ENCODE results near the gene ANG.
"Not testable (repeated sequence)": the region's sequence is repeated elsewhere in the genome, so short reads cannot be mapped to it uniquely, and the experiment has no call there.

ANG gene

GRCh38 chr14:20711685-20712084, 23.1 kb downstream of the ANG start:
- ChIA-PET POLR2A (no interaction called here), CTCF (no interaction called here)
- TF ChIP-seq ZNF384 (IDR thresholded peaks at IDR 0.05) (no peak), CTBP1 (IDR thresholded peaks at IDR 0.05; ENCODE audit: borderline replicate concordance) (no peak), SP1 (IDR thresholded peaks at IDR 0.05) (no peak), L3MBTL2 (conservative IDR thresholded peaks at IDR 0.05) (no peak), TARDBP (IDR thresholded peaks at IDR 0.05) (no peak), FOXA1 (IDR thresholded peaks at IDR 0.05) (no peak)
- no peak for DNase-seq (ENCODE audit: extremely low spot score)

- no peak for DNase-seq (ENCODE audit: extremely low spot score)
- ChIA-PET CTCF (interaction anchor here (0.5 kb wide), 1 partner anchor 62 kb away, joined by 3 read pairs; no protein-coding TSS in a partner anchor), POLR2A (no interaction called here)
- TF ChIP-seq HDGF (IDR thresholded peaks at IDR 0.05; ENCODE audit: borderline replicate concordance) = no peak
- TF ChIP-seq TARDBP (IDR thresholded peaks at IDR 0.05) = no peak
- TF ChIP-seq LEF1 (IDR thresholded peaks at IDR 0.05; ENCODE audit: borderline replicate concordance) = no peak
- no peak for TF ChIP-seq FOXA1 (IDR thresholded peaks at IDR 0.05)
- no peak for TF ChIP-seq ARNT (IDR thresholded peaks at IDR 0.05)
- TF ChIP-seq FOXK2 (IDR thresholded peaks at IDR 0.05) = no peak
- no peak for TF ChIP-seq BHLHE40 (IDR thresholded peaks at IDR 0.05; ENCODE audit: borderline replicate concordance)
- no peak for TF ChIP-seq PKNOX1 (IDR thresholded peaks at IDR 0.05)
Observed at GRCh38 chr14:20712904-20713303, 24.3 kb downstream of the ANG start.

DNA sequence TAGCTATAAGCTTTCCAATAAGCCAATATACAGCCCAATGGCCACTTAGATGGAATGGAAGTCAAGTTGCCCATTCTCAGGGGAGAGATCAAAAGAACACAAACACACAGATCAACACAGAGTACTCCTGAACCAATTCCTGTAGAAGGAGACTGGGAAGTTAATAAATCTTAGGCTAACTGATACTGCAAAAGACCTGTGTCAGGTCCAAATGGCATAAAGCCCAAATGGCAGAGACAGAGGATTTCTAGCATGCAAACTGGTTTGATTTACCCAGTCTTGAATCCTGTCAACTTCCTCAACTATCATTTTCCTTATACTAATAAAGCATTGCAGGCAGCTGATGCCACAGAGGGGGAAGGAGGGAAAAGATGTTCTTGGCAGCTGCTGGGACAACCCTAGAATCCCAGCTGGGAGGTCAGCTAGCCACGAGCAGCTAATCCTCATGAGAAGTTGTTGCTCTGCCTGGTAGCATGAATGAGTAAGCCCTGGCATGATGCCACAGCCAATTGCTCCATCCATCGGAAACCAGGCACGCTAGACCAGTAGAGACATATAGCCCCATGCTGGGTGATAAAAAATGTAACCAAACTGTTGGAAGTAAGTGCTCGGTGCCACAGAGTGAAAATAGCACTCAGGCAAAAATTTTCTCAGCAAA, 26.2 kb downstream of the ANG start:
- TF ChIP-seq LEF1 (IDR thresholded peaks at IDR 0.05; ENCODE audit: borderline replicate concordance) (no peak), FOXA1 (IDR thresholded peaks at IDR 0.05) (no peak), CTBP1 (IDR thresholded peaks at IDR 0.05; ENCODE audit: borderline replicate concordance) (no peak), FOXM1 (IDR thresholded peaks at IDR 0.05; ENCODE audit: borderline replicate concordance) (no peak), L3MBTL2 (conservative IDR thresholded peaks at IDR 0.05) (no peak)
- ChIA-PET CTCF (interaction anchor here (0.7 kb wide), 1 partner anchor 33 kb away, joined by 6 read pairs; no protein-coding TSS in a partner anchor), POLR2A (interaction anchor here (0.7 kb wide), 1 partner anchor 259 kb away, joined by 3 read pairs; the partner anchor contains the start of gene APEX1)
- no peak for DNase-seq (ENCODE audit: extremely low spot score)

DNA sequence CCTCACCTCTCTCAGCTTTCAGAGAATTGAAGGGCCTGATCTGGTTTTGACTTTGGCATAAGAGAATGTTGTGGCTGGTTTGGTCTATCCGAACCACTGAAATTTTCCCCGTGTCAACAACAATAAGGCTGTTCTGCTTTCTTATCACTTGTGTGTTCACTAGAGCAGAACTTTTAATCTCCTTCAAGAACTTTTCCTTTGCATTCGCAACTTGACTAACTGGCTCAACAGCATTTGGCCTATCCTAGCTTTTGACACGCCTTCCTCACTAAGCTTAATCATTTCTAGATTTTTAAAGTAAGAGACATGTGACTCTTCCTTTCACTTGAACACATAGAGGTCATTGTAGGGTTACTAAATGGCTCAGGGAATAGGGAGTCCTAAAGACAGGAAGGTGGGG, 31.2 kb downstream of the ANG start:
- DNase-seq (ENCODE audit: extremely low spot score) = no peak
- CTCF ChIA-PET = no interaction called here
- TF ChIP-seq CTBP1 (IDR thresholded peaks at IDR 0.05; ENCODE audit: borderline replicate concordance) (no peak), FOXA1 (IDR thresholded peaks at IDR 0.05) (no peak)
- POLR2A ChIA-PET = no interaction called here

DNA sequence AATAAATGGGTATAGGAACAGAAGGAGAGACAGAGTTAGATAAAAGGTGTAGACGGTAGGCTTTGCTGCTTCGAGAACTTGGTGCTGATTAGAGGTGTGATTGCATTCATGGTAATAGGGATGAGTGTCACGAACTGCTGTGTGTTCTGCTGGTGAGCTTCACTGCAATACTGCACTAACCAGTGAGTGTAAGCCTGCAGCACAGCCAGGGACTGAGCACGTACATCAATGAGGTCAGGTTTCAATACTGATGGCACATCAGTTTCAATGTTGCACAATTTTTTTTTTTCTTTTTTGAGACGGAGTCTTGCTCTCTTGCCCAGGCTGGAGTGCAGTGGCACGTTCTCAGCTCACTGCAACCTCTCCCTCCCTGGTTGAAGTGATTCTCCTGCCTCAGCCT, 32.2 kb downstream of the ANG start:
- no peak for DNase-seq (ENCODE audit: extremely low spot score)
- POLR2A ChIA-PET = no interaction called here
- no peak for TF ChIP-seq NFRKB (IDR thresholded peaks at IDR 0.05)
- TF ChIP-seq SP1 (IDR thresholded peaks at IDR 0.05) = no peak
- no peak for TF ChIP-seq L3MBTL2 (conservative IDR thresholded peaks at IDR 0.05)
- TF ChIP-seq FOXA1 (IDR thresholded peaks at IDR 0.05) = no peak
- no peak for TF ChIP-seq BHLHE40 (IDR thresholded peaks at IDR 0.05; ENCODE audit: borderline replicate concordance)
- TF ChIP-seq LEF1 (IDR thresholded peaks at IDR 0.05; ENCODE audit: borderline replicate concordance) = no peak
- no peak for TF ChIP-seq ELF4 (IDR thresholded peaks at IDR 0.05)
- no peak for TF ChIP-seq ZNF384 (IDR thresholded peaks at IDR 0.05)
- CTCF ChIA-PET = interaction anchor here (0.7 kb wide), 1 partner anchor 16 kb away, joined by 8 read pairs; no protein-coding TSS in a partner anchor

DNA sequence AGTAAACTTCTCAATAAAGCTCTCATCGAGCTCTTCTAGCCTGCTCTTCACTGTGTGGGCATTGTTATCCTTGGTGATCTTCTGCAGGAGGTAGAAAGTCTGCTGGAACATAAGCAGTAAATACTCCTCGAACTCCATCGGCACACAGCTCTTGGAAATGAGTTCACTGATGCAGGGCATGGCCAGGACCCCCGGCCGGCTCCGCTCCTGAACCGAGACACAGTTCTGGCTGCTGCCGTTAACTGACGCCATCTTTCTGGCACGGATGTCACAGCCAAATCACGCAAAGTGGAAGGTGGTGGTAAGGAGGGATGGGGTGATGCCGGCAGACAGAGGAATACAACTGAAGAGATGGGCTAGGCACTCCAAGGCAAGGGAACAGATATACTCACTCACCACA, 33.5 kb downstream of the ANG start:
- ChIA-PET CTCF (no interaction called here), POLR2A (no interaction called here)
- DNase-seq (ENCODE audit: extremely low spot score) = no peak
- TF ChIP-seq SP1 (IDR thresholded peaks at IDR 0.05) (no peak), ELF4 (IDR thresholded peaks at IDR 0.05) (no peak), FOXK2 (IDR thresholded peaks at IDR 0.05) (no peak), LEF1 (IDR thresholded peaks at IDR 0.05; ENCODE audit: borderline replicate concordance) (no peak), FOXA1 (IDR thresholded peaks at IDR 0.05) (no peak), BHLHE40 (IDR thresholded peaks at IDR 0.05; ENCODE audit: borderline replicate concordance) (no peak), SUZ12 (IDR thresholded peaks at IDR 0.05) (no peak), PKNOX1 (IDR thresholded peaks at IDR 0.05) (no peak), L3MBTL2 (conservative IDR thresholded peaks at IDR 0.05) (no peak), TARDBP (IDR thresholded peaks at IDR 0.05) (no peak), ZNF384 (IDR thresholded peaks at IDR 0.05) (no peak), NFRKB (IDR thresholded peaks at IDR 0.05) (no peak), FOXM1 (IDR thresholded peaks at IDR 0.05; ENCODE audit: borderline replicate concordance) (no peak), ARNT (IDR thresholded peaks at IDR 0.05) (no peak), CTBP1 (IDR thresholded peaks at IDR 0.05; ENCODE audit: borderline replicate concordance) (no peak), HDGF (IDR thresholded peaks at IDR 0.05; ENCODE audit: borderline replicate concordance) (no peak)

- CTCF ChIA-PET = no interaction called here
- POLR2A ChIA-PET = no interaction called here
- no peak for TF ChIP-seq FOXK2 (IDR thresholded peaks at IDR 0.05)
- TF ChIP-seq ARNT (IDR thresholded peaks at IDR 0.05) = no peak
Observed at GRCh38 chr14:20723488-20723887, 34.9 kb downstream of the ANG start.

DNA sequence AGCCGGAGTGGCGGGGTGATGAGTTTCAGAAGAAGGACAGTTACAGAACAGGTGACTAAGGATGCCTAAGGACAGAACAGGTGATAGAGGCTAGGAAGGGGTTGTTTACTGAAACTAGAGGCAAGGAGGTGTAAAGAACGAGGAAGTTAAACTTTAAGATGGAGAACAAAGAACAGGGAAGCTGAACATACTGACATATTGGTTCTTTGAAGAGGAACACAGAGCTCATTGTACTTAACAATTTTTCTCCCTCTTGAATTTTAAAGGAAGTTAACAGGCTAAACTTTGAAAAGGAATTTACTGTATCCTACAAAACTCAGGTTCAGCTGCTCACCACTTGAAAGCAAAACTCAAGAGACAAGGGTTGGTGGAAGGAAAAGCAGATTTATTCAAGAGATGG, 37.6 kb downstream of the ANG start:
- DNase-seq (ENCODE audit: extremely low spot score); POLR2A ChIA-PET; CTCF ChIA-PET: not testable (repeated sequence)

More at GRCh38 chr14:20723488-20723887, 34.9 kb downstream of the ANG start:
- DNase-seq (ENCODE audit: extremely low spot score) = no peak

Measured in HEK293T (cell line).